A673 (cell line): Measurements from ENCODE around the gene FPR1.

Source experiments
- EZH2 ChIP-seq: fragments of 200-600 bp; sonication (generic); IDR thresholded peaks from 2 replicates; pipeline ENCODE4 v1.6.1; 2017; ENCODE audit warnings: borderline replicate concordance, low read depth, mild to moderate bottlenecking, mixed read lengths, antibody characterized with exemption, low read length; ENCODE audit not compliant: poor library complexity, severe bottlenecking
- TF ChIP-seq, protein P1 (sequence below): fragments of 300-800, 200-600 bp; sonication (generic); conservative IDR thresholded peaks from 2 replicates; pipeline ENCODE4 v1.5.1; 2017; ENCODE audit warnings: low read depth, mild to moderate bottlenecking, antibody characterized with exemption, low read length, moderate library complexity, mixed read lengths

DNA sequence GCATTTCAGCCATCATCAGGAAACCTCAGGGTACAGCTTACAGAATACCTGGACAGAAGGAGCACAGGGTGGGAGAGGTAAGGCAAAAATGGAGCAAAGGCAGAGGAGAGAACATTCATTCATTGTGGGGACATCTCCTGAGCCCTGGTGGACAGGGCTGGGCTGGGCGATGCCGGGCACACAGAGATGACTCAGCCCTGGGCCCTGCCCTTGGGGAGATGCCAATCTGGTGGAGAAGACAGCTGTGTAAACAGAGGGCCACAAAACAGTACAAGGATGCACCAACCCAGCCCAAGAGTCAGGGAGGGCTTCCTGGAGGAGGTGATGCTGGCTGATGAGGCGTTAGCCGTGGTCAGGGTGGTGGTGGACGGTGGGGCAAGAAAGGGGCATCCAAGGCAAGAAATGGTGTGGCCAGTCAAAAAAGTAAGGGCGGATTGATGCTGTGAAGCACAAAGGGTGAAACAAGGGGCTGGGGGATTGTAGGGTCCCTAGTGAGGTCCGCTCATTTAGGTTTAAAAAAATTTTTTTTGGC, 24.3 kb downstream of the FPR1 start:
- TF ChIP-seq, protein P1, sequence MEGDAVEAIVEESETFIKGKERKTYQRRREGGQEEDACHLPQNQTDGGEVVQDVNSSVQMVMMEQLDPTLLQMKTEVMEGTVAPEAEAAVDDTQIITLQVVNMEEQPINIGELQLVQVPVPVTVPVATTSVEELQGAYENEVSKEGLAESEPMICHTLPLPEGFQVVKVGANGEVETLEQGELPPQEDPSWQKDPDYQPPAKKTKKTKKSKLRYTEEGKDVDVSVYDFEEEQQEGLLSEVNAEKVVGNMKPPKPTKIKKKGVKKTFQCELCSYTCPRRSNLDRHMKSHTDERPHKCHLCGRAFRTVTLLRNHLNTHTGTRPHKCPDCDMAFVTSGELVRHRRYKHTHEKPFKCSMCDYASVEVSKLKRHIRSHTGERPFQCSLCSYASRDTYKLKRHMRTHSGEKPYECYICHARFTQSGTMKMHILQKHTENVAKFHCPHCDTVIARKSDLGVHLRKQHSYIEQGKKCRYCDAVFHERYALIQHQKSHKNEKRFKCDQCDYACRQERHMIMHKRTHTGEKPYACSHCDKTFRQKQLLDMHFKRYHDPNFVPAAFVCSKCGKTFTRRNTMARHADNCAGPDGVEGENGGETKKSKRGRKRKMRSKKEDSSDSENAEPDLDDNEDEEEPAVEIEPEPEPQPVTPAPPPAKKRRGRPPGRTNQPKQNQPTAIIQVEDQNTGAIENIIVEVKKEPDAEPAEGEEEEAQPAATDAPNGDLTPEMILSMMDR = no peak
- TF ChIP-seq EZH2 = no peak
